ENCODE measurements around the gene ACP2.
A peak's percentile ranks its signal among the peaks of the same experiment; 100 is the strongest.

The ACP2 gene

GRCh38 chr11:47248664-47249377 lies at the start of gene ACP2:
TSS of gene ACP2 (minus strand) at chr11:47248814. CDS start at chr11:47248789, 25 bp downstream.
- peak; percentile 86 for DNase-seq (ENCODE audit: low read depth)

- no peak for DNase-seq (ENCODE audit: low read depth)
Observed at GRCh38 chr11:47296045-47296444, 47.4 kb upstream of the ACP2 start.

GRCh38 chr11:47295385-47295784 lies 46.8 kb upstream of the ACP2 start:
- no peak for DNase-seq (ENCODE audit: low read depth)

- no peak for DNase-seq (ENCODE audit: low read depth)
Observed at GRCh38 chr11:47289856-47290255, 41.2 kb upstream of the ACP2 start.

- DNase-seq (ENCODE audit: low read depth): no peak
Observed at GRCh38 chr11:47288066-47288465, 39.5 kb upstream of the ACP2 start.

DNA sequence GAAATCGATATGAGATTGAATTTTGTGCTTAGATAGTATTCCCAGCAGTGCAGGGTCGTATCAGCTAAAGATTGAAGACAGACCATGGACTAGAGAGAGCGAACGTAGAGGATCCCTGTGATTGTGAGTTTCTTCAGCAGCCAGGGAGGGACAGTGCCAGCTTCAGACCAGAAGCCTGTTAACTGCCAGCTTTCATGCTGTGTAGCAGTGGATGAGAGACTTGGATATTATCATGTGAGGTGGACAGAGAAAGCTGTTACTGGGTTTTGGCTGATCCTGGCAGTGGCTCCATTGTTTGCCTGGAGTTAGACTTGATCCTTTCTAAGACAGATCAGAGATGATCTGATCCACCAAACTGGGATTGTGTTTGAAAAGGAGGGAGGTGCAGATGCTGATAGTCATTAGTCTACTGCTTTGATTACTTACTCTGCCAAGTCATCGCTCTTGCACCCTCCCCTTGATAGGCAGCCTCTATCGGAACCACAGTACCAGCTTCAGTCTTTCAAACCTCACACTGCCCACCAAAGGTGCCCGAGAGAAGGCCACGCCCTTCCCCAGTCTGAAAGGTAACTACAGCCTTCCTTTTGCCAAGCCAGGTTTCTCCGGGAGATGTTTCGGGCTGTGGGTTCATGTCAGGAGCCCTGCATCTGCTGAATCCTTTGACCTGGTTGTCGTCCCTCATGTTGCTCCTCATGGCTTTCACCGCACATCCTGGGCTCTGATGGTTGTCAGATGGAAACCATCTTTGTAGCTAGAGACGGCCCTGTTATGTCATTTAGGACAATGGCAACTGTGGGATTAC lies 37.6 kb upstream of the ACP2 start:
- DNase-seq (ENCODE audit: low read depth): no peak

DNA sequence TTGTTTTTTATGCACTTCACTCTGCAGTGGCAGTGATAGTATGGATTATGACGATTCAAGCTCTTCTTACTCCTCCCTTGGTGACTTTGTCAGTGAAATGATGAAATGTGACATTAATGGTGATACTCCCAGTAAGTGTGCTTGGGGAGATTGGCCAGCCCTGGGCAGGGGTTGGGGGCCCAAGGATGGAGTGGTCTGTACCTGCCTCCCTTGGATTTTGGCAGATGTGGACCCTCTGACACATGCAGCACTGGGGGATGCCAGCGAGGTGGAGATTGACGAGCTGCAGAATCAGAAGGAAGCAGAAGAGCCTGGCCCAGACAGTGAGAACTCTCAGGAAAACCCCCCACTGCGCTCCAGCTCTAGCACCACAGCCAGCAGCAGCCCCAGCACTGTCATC lies 35.5 kb upstream of the ACP2 start:
- no peak for DNase-seq (ENCODE audit: low read depth)

DNA sequence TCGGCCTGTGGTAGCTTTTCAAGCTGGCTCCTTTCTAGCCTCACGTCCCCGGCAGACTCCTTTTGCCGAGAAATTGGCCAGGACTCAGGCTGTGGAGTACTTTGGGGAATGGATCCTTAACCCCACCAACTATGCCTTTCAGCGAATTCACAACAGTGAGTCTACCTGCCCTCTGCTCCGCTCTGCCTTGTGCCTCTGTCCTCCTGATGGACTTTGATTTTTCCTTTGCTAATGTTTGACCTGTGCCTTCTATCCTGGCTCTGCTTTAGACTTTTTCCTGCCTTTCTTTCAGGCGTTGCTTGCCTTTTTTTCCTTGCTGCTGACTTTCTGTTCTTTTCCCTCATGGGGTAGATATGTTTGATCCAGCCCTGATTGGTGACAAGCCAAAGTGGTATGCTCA lies 33.8 kb upstream of the ACP2 start:
- DNase-seq (ENCODE audit: low read depth): no peak

GRCh38 chr11:47280860-47281259 lies 32.2 kb upstream of the ACP2 start:
- DNase-seq (ENCODE audit: low read depth): no peak

DNA sequence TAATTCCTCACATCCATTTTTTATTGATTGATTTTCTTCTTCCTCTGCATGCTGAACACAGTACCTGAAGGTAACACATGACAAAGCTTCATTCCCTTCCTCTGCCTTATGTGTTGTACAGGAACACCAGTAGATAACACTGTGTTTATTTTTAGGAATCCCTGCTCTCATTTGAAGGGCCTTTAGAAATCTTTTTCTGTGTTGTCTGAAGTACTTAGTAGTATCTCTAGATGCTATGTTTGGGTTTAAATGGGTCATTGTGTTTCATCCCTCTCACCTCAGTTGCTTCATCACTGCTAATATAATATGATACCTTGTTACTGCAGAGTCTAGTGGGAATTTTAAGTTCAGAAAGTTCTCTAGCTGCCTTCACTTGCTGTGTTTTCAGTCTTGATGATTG lies 31.5 kb upstream of the ACP2 start:
- DNase-seq (ENCODE audit: low read depth): no peak

- DNase-seq (ENCODE audit: low read depth): no peak
Observed at GRCh38 chr11:47278769-47279168, 30.2 kb upstream of the ACP2 start.

DNA sequence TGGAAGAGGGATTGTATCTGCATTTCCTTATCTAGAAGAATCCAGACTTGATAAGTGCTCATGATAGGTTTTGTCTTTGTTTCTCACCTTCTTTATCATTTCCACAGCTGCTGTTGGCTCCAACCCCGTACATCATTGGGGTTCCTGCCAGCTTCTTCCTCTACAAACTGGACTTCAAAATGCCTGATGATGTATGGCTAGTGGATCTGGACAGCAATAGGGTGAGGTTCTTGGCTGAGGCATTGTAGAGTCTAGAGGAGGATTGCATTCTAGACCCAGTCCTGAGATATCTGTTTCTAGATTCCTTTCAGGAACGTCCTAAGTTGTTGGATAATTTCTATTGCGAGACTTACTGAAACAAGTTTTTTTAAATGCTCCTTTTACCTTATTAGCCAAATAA lies 29.4 kb upstream of the ACP2 start:
- DNase-seq (ENCODE audit: low read depth): no peak

DNA sequence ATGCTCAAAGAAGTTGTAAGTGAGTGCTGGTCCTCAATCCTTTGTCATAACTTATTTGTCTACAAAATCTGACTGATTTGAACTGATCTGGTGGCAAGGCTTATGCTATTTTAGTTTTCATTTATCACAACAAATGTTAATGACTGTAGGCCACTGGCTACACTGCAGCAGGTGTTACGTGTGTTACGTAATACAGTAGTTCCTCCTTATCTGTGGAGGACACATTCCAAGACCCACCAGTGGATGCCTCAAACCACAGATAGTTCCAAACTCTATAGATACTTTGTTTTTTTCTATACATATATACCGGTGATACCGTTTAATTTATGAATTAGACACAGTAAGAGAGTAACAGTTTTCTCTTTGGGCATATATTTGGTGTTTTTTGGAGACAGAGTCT lies 28.3 kb upstream of the ACP2 start:
- no peak for DNase-seq (ENCODE audit: low read depth)

- no peak for DNase-seq (ENCODE audit: low read depth)
Observed at GRCh38 chr11:47274495-47275235, 26.1 kb upstream of the ACP2 start.

- no peak for DNase-seq (ENCODE audit: low read depth)
Observed at GRCh38 chr11:47272706-47273105, 24.1 kb upstream of the ACP2 start.

DNA sequence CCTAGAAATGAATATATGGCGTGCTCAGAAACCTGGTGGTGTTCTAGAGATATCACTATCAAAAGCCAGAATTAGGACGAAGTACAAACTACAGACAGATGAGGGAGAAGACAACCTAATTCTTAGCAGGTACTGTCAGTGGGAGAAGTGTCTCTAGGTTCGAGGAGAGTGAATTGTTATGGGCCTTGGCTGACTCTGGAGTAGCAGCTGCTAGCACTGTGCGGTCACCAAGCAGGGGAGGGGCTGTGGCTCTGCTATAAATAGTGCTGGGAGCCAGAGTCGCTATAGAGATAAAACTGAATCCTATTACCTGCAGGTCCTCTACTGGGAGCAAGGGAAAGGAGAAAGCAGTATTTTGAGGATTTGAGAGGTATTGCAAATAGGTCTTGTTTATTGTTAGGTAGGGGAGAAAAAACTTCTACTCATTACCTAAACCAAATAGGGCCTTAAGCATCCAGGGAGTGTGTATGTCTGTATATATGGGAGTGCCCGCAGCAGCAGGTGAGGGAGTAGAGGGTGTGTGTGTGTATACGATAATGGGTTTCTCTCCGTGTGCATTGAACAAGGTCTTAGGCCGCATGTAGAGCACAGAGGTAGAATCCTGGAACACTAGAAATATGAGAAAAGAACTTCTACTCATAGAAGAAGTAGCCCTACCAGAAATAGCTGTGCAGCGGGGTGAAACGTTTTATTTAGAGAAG lies 23.5 kb upstream of the ACP2 start:
- no peak for DNase-seq (ENCODE audit: low read depth)

GRCh38 chr11:47271328-47271727 lies 22.7 kb upstream of the ACP2 start:
- no peak for DNase-seq (ENCODE audit: low read depth)

DNA sequence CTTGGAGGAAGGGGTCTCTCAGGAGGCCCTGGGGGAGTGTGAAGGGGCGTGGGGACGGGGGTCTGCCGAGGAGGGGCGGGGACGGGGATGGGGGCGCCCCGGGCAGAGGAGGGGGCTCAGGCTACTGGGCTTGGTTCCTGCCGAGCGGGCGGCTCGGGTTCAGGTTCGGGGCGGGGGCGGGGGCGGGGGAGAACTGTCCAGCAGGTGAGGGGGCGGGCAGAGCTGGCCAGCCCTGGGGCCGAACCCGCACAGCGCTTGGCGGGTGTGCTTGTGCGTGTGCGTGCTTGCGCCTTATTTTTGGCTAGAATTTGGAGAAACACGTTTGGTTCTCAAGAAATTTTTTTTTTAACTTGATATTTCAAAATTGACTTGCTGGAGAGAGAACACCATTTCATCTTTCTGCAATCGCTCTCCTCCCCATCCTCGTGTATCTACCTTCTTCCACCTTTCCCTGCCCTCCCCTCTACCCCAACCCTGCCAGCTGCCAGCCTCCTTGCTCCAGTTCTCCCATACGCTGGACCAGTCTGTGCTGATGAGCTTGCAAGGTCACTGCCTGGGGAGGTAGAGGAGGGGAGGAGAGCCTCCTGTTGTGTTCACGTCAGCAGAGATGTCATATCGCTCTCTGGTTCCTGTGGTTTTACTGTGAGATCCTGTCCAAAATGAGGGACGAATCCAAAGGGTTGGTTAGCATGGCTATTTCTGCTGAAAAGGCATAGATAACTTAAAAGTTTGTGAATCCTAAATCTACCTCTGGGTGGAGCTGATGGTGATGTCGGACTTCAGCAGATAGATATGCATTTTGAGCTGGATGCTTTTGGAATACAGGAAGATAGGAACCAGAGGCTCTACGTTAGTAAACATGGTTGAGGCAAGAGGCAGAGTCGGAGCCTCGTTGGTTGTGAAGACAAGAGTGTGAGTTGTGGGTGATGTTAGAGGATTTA lies 22.0 kb upstream of the ACP2 start:
- DNase-seq (ENCODE audit: low read depth): peak; percentile 44

DNA sequence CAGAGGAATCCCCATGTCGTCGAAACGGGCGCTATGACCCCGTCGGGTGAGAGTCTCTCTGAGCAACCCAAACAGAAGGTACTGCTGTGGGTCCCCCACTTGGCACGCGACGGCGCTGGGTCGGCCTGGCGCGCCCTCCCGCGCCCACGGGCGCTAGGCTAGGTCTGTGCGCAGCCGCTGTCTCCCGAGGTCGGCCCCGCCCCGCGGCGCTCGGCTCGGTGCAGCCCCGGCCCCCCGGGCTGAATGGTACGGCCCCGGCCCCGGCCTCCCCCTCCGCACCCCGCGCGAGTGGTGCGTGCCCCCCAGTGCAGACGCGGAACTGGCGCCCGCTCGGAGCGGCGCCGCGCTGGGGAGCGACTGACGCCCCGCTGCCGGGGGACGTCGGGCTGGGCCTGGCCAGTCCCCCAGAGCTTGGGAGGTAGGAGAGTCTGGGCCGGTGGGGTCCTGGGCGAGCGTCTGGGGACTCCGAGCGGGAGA lies 21.3 kb upstream of the ACP2 start, which contains the start of gene MADD:
Gene MADD (plus strand): TSS at position 305 of the 477 bp plus-strand sequence.
- peak; percentile 75 for DNase-seq (ENCODE audit: low read depth)

- DNase-seq (ENCODE audit: low read depth): peak; percentile 82
Observed at GRCh38 chr11:47269002-47269828, 20.6 kb upstream of the ACP2 start.
